Immature natural killer cell (primary cell): ENCODE measurements around the gene KCNH4. TPM values are rescaled to one million over a fixed set of nuclear protein-coding genes. Genes with fewer than 3 reads are reported as not detected.
A peak's percentile ranks its signal among the peaks of the same experiment; 100 is the strongest.
"Not testable (repeated sequence)": the region's sequence is repeated elsewhere in the genome, so short reads cannot be mapped to it uniquely, and the experiment has no call there.

Experiments used
- DNase-seq, 3 donors: peaks; one replicate each; pipeline ENCODE4 v3.0.0; 2022; ENCODE audit warnings: mixed read lengths in 1 of 3
- H3K27ac Mint-ChIP-seq, 6 donors: one replicate each; pipeline ENCODE4 v1.8.0; 2020; ENCODE audit warnings: mixed read lengths in 6 of 6, mild to moderate bottlenecking in 5 of 6, inconsistent platforms in 4 of 6, moderate library complexity in 3 of 6
- H3K27me3 Mint-ChIP-seq, 3 donors: one replicate each; pipeline ENCODE4 v1.8.0; 2020 to 2021; ENCODE audit warnings: low read depth in 3 of 3, mild to moderate bottlenecking in 3 of 3, mixed read lengths in 3 of 3, moderate library complexity in 3 of 3, inconsistent platforms in 1 of 3
- H3K36me3 Mint-ChIP-seq, 3 donors: one replicate each; pipeline ENCODE4 v1.8.0; 2020; ENCODE audit warnings: mixed read lengths in 3 of 3, inconsistent platforms in 2 of 3, mild to moderate bottlenecking in 2 of 3
- H3K4me1 Mint-ChIP-seq, 2 donors: one replicate each; pipeline ENCODE4 v1.8.0; 2020; ENCODE audit warnings: inconsistent platforms in 2 of 2, mild to moderate bottlenecking in 2 of 2, mixed read lengths in 2 of 2, moderate library complexity in 1 of 2
- H3K4me3 Mint-ChIP-seq, 5 donors: one replicate each; pipeline ENCODE4 v1.8.0; 2020; ENCODE audit warnings: mild to moderate bottlenecking in 5 of 5, mixed read lengths in 5 of 5, inconsistent platforms in 3 of 5, moderate library complexity in 3 of 5
- H3K9me3 Mint-ChIP-seq, 6 donors: one replicate each; pipeline ENCODE4 v1.8.0; 2020; ENCODE audit warnings: mild to moderate bottlenecking in 6 of 6, mixed read lengths in 6 of 6, inconsistent platforms in 4 of 6, moderate library complexity in 3 of 6
- polyA plus RNA-seq, 3 donors: library from polyadenylated mRNA; unstranded; fragments of 300-500 nt; fragmentation: Illumina TruSeq; gene quantifications; one replicate each; pipeline ENCODE4 v1.2.3, GENCODE V29; 2021

The KCNH4 gene
- polyA plus RNA-seq, 3 donors from 2014 or later, result not detected

- DNase-seq, result no peak
- Mint-ChIP-seq H3K4me3 (peak overlapping the region in 1 of 5 donors; percentile 3), H3K27ac (no peak overlapping the region), H3K36me3 (peaks cover 0 to 6% (median 4%) of the 10 kb centered on the region in 3 donors), H3K27me3 (peaks cover 0 to 8% (median 2%) of the 10 kb centered on the region in 3 donors), H3K9me3 (no peaks in the 10 kb centered on the region), H3K4me1 (peaks cover 21 to 22% of the 10 kb centered on the region in 2 donors)
These were observed 9.7 kb upstream of the KCNH4 start for GRCh38 chr17:42190491-42191274.

- Mint-ChIP-seq H3K9me3 (no peaks in the 10 kb centered on the region), H3K36me3 (peaks cover 0 to 6% (median 4%) of the 10 kb centered on the region in 3 donors), H3K27me3 (peaks cover 2 to 8% (median 2%) of the 10 kb centered on the region in 3 donors), H3K27ac (no peak overlapping the region), H3K4me3 (no peak overlapping the region), H3K4me1 (peaks cover 24% of the 10 kb centered on the region in 2 donors)
- no peak for DNase-seq
These were observed 8.7 kb upstream of the KCNH4 start for GRCh38 chr17:42189651-42189965.

- no peak overlapping the region for H3K4me3 Mint-ChIP-seq
These were observed 8.1 kb upstream of the KCNH4 start for GRCh38 chr17:42188749-42189650.

GRCh38 chr17:42187833-42188232 lies 6.9 kb upstream of the KCNH4 start:
- Mint-ChIP-seq H3K27me3 (peaks cover 0 to 4% (median 3%) of the 10 kb centered on the region in 3 donors), H3K4me1 (peaks cover 23% of the 10 kb centered on the region in 2 donors), H3K27ac (peak overlapping the region in 1 of 6 donors; percentile 13), H3K36me3 (peaks cover 0 to 6% (median 4%) of the 10 kb centered on the region in 3 donors), H3K9me3 (no peaks in the 10 kb centered on the region), H3K4me3 (no peak overlapping the region)
- DNase-seq, result no peak

More at GRCh38 chr17:42188749-42189650, 8.1 kb upstream of the KCNH4 start:
- no peaks in the 10 kb centered on the region for H3K9me3 Mint-ChIP-seq
- peaks cover 21 to 23% of the 10 kb centered on the region in 2 donors for H3K4me1 Mint-ChIP-seq
- no peak for DNase-seq
- H3K36me3 Mint-ChIP-seq, result peaks cover 0 to 6% (median 4%) of the 10 kb centered on the region in 3 donors
- peaks cover 0 to 2% (median 2%) of the 10 kb centered on the region in 3 donors for H3K27me3 Mint-ChIP-seq
- no peak overlapping the region for H3K27ac Mint-ChIP-seq

GRCh38 chr17:42186191-42186590 lies 5.2 kb upstream of the KCNH4 start:
- H3K27me3 Mint-ChIP-seq, DNase-seq, H3K36me3 Mint-ChIP-seq, H3K9me3 Mint-ChIP-seq: not testable (repeated sequence)
- Mint-ChIP-seq H3K4me3 (peak overlapping the region in 3 of 5 donors; percentile 40 to 54 (median 46)), H3K4me1 (peaks cover 29 to 38% of the 10 kb centered on the region in 2 donors), H3K27ac (peak overlapping the region in 1 of 6 donors; percentile 46)

- peaks cover 0 to 4% (median 3%) of the 10 kb centered on the region in 3 donors for H3K27me3 Mint-ChIP-seq
- peaks cover 0 to 6% (median 4%) of the 10 kb centered on the region in 3 donors for H3K36me3 Mint-ChIP-seq
- no peaks in the 10 kb centered on the region for H3K9me3 Mint-ChIP-seq
- peaks cover 29 to 38% of the 10 kb centered on the region in 2 donors for H3K4me1 Mint-ChIP-seq
- H3K27ac Mint-ChIP-seq, result no peak overlapping the region
- no peak for DNase-seq
- H3K4me3 Mint-ChIP-seq, result no peak overlapping the region
These were observed 4.6 kb upstream of the KCNH4 start for GRCh38 chr17:42185621-42185930.

- H3K4me3 Mint-ChIP-seq, result peak within 1 kb of the TSS; percentile 80 to 95 (median 92)
- no peaks in the 10 kb centered on the region for H3K9me3 Mint-ChIP-seq
- H3K36me3 Mint-ChIP-seq, result peaks cover 0 to under 1% (median 0%) of the 10 kb centered on the region in 3 donors
- peaks cover 34 to 38% of the 10 kb centered on the region in 2 donors for H3K4me1 Mint-ChIP-seq
- peaks cover 0 to 7% (median 3%) of the 10 kb centered on the region in 3 donors for H3K27me3 Mint-ChIP-seq
- peak within 1 kb of the TSS in 4 of 6 donors; percentile 71 to 81 (median 74) for H3K27ac Mint-ChIP-seq
- DNase-seq, result no peak
These were observed 4.0 kb upstream of the KCNH4 start, which contains the start of gene HCRT for GRCh38 chr17:42184713-42185620. TSS of gene HCRT (minus strand) at chr17:42185452. CDS start at chr17:42185365, 87 bp downstream.

- Mint-ChIP-seq H3K4me1 (peaks cover 40 to 45% of the 10 kb centered on the region in 2 donors), H3K9me3 (no peaks in the 10 kb centered on the region), H3K4me3 (peak overlapping the region; percentile 89 to 95 (median 94)), H3K36me3 (no peaks in the 10 kb centered on the region), H3K27ac (peak overlapping the region; percentile 70 to 96 (median 88)), H3K27me3 (peaks cover 0 to 12% (median 4%) of the 10 kb centered on the region in 3 donors)
- peak; percentile 82 to 86 (median 86) for DNase-seq
These were observed 3.1 kb upstream of the KCNH4 start for GRCh38 chr17:42183741-42184711.

GRCh38 chr17:42182927-42183734 lies 2.2 kb upstream of the KCNH4 start:
- DNase-seq, result no peak
- Mint-ChIP-seq H3K4me3 (peak overlapping the region; percentile 89 to 95 (median 94)), H3K4me1 (peaks cover 43 to 45% of the 10 kb centered on the region in 2 donors), H3K27me3 (peaks cover 2 to 12% (median 4%) of the 10 kb centered on the region in 3 donors), H3K36me3 (no peaks in the 10 kb centered on the region), H3K9me3 (no peaks in the 10 kb centered on the region), H3K27ac (peak overlapping the region; percentile 70 to 96 (median 88))

- Mint-ChIP-seq H3K27me3 (peaks cover 2 to 15% (median 5%) of the 10 kb centered on the region in 3 donors), H3K36me3 (no peaks in the 10 kb centered on the region), H3K4me1 (peaks cover 43 to 45% of the 10 kb centered on the region in 2 donors), H3K27ac (peak overlapping the region in 1 of 6 donors; percentile 11), H3K4me3 (peak overlapping the region in 4 of 5 donors; percentile 53 to 66 (median 63)), H3K9me3 (no peaks in the 10 kb centered on the region)
- DNase-seq, result no peak
These were observed 887 bp upstream of the KCNH4 start for GRCh38 chr17:42181851-42182207.

- Mint-ChIP-seq H3K27me3 (peaks cover 2 to 17% (median 6%) of the 10 kb centered on the region in 3 donors), H3K4me1 (peaks cover 43 to 45% of the 10 kb centered on the region in 2 donors), H3K36me3 (peaks cover 0 to 2% (median 0%) of the 10 kb centered on the region in 3 donors), H3K9me3 (no peaks in the 10 kb centered on the region), H3K4me3 (peak overlapping the region; percentile 35 to 73 (median 51)), H3K27ac (no peak overlapping the region)
- no peak for DNase-seq
These were observed 476 bp downstream of the KCNH4 start for GRCh38 chr17:42180411-42180921.
